K562 (cell line): ENCODE measurements around the gene MBD4. TPM values are rescaled to one million over a fixed set of nuclear protein-coding genes. Genes with fewer than 3 reads are reported as not detected.
"Not testable (repeated sequence)": the region's sequence is repeated elsewhere in the genome, so short reads cannot be mapped to it uniquely, and the experiment has no call there.

Experiments
- ATAC-seq: fragments of 200-7000 bp; cut with Tn5 transposase; 3 replicates; pipeline ENCODE4 v1.9.1; 2020; ENCODE audit warnings: moderate library complexity
- BruUV-seq: library from RNA; stranded (reverse); fragments of 400-500 nt; replicated peaks from 2 replicates; lab custom pipeline; 2021; lab: Mats Ljungman, UMichigan
- CTCF ChIA-PET: fragments of 300-600 bp; formaldehyde crosslinking; extraction: SDS; loops from one replicate; lab custom pipeline; 2021; ENCODE audit warnings: low intra/inter-chr PET ratio; lab: Yijun Ruan, JAX
- POLR2A ChIA-PET: fragments of 300-600, 350-650 bp; sonication (Branson Sonifier 250); formaldehyde crosslinking; extraction: SDS; loops from one replicate; lab custom pipeline; 2021; ENCODE audit warnings: antibody characterized with exemption, inconsistent platforms; lab: Yijun Ruan, JAX
- DNase-seq, 4 experiments: peaks; one replicate each; pipeline versions ENCODE4 v3.0.0 to v3.0.0-alpha.2; 2011 to 2018; ENCODE audit warnings: low spot score in 3 of 4, mixed read lengths in 3 of 4; ENCODE audit errors: extremely low read depth in 1 of 4
- FAIRE-seq: peaks from 2 replicates; lab custom pipeline; 2011; peaks lifted over from hg19 to GRCh38; lab: Jason Lieb, UNC
- H2AFZ ChIP-seq: 2 replicates; pipeline ENCODE4 v1.6.0; 2011; ENCODE audit warnings: low read depth, low read length, control low read depth, inconsistent platforms
- H3K27ac ChIP-seq: fragments of 200-600 bp; 3 replicates; pipeline ENCODE4 v1.8.0; 2011; ENCODE audit warnings: low read depth, mild to moderate bottlenecking, control low read depth, inconsistent platforms, low read length, moderate library complexity, mixed read lengths; ENCODE audit errors: extremely low read depth
- H3K27me3 ChIP-seq, 2 experiments: fragments of 300-600 bp in 1 of 2; 2 replicates in 1 of 2; 3 replicates in 1 of 2; pipeline versions ENCODE4 v1.6.0 to v1.8.0; 2011; ENCODE audit warnings: inconsistent platforms in 2 of 2, low read length in 2 of 2, mild to moderate bottlenecking in 1 of 2, mixed read lengths in 1 of 2, moderate library complexity in 1 of 2; ENCODE audit not compliant: control insufficient read depth in 2 of 2, insufficient read depth in 2 of 2
- H3K36me3 ChIP-seq: fragments of 300-600 bp; 3 replicates; pipeline ENCODE4 v1.8.0; 2011; ENCODE audit warnings: mild to moderate bottlenecking, low read length, inconsistent platforms; ENCODE audit not compliant: control insufficient read depth, insufficient read depth
- H3K4me1 ChIP-seq, 2 experiments: fragments of 200-600 bp in 1 of 2; replicated peaks in 1 of 2; 2 replicates in 1 of 2; 3 replicates in 1 of 2; pipeline versions ENCODE4 v1.5.1 to v1.8.0; 2011; ENCODE audit warnings: inconsistent platforms in 2 of 2, low read length in 2 of 2, mild to moderate bottlenecking in 1 of 2, mixed read lengths in 1 of 2, moderate library complexity in 1 of 2; ENCODE audit not compliant: control insufficient read depth in 2 of 2, insufficient read depth in 2 of 2
- H3K4me2 ChIP-seq: 2 replicates; pipeline ENCODE4 v1.6.1; 2011; ENCODE audit warnings: low read length, control low read depth, inconsistent platforms, mixed read lengths; ENCODE audit not compliant: insufficient read depth
- H3K4me3 ChIP-seq: fragments of 200-600 bp; sonication (generic), shearing (Covaris generic); 2 replicates; pipeline ENCODE4 v1.5.1; 2016; ENCODE audit warnings: control low read depth, inconsistent platforms
- H3K79me2 ChIP-seq: fragments of 200-600 bp; 3 replicates; pipeline ENCODE4 v1.8.0; 2011; ENCODE audit warnings: low read length, inconsistent platforms; ENCODE audit not compliant: control insufficient read depth, insufficient read depth
- H3K9ac ChIP-seq, 2 experiments: 2 replicates each; pipeline versions ENCODE4 v1.6.0 to v1.6.1; 2011; ENCODE audit warnings: low read depth in 2 of 2, low read length in 2 of 2, control low read depth in 1 of 2, inconsistent platforms in 1 of 2, mild to moderate bottlenecking in 1 of 2, mixed read lengths in 1 of 2; ENCODE audit not compliant: insufficient read depth in 1 of 2
- H3K9me1 ChIP-seq: one replicate; pipeline ENCODE4 v1.6.0; 2011; ENCODE audit warnings: inconsistent platforms, mild to moderate bottlenecking, low read length, moderate library complexity; ENCODE audit not compliant: control insufficient read depth, insufficient read depth
- H3K9me3 ChIP-seq: replicated peaks from 2 replicates; pipeline ENCODE4 v1.5.1; 2011; ENCODE audit warnings: low read depth, low read length, inconsistent platforms; ENCODE audit not compliant: control insufficient read depth, insufficient read depth
- H4K20me1 ChIP-seq: replicated peaks from 2 replicates; pipeline ENCODE4 v1.6.1; 2011; ENCODE audit warnings: low read length, inconsistent platforms, mixed read lengths; ENCODE audit not compliant: control insufficient read depth, insufficient read depth
- WGBS: fragments of 100-300 bp; shearing (Covaris generic); methylation state at CpG from one replicate; pipeline ENCODE4 v1.1.6; 2016; ENCODE audit warnings: low coverage, mixed read lengths; ENCODE audit not compliant: insufficient coverage; ENCODE audit errors: missing lambda C conversion rate; 5-methylcytosine and 5-hydroxymethylcytosine counted together
- in situ Hi-C: fragments of 300-500 bp; cut with MboI; formaldehyde crosslinking; loops from 4 replicates; pipeline ENCODE4 v1.15.0; 2018; ENCODE audit warnings: inconsistent platforms, mixed read lengths
- intact Hi-C: fragments of 100-400 bp; cut with micrococcal nuclease; formaldehyde crosslinking; loops from 2 replicates; pipeline ENCODE4 v1.14.2; 2022
- polyA plus RNA-seq, 8 experiments: library from polyadenylated mRNA; depleted of rRNA in 4 of 8; stranded (reverse) in 5 of 8; unstranded in 3 of 8; fragments of >200 nt; fragmentation: Nextera tagmentation in 2 of 8; fragmentation: Illumina TruSeq in 1 of 8; extraction: Ambion mirVana in 2 of 8; extraction: Trizol in 1 of 8; gene quantifications; 2 replicates each; pipeline versions ENCODE4 v1.2.1 to v1.2.3, GENCODE V29; 2011 to 2014; ENCODE audit warnings: inconsistent platforms in 1 of 8, missing spikeins in 1 of 8
- total RNA-seq, 7 experiments: library from RNA; depleted of rRNA in 6 of 7; stranded (reverse); fragments of >200 nt in 6 of 7; fragmentation: Illumina TruSeq in 2 of 7; extraction: Trizol in 2 of 7; gene quantifications; 2 replicates each; pipeline versions ENCODE4 v1.2.1 to v1.2.3, GENCODE V29; 2011 to 2021; ENCODE audit warnings: low replicate concordance in 1 of 7

The MBD4 gene
- total and polyA plus RNA-seq, 9 of the 15 experiments (the other 6 are each of a cell fraction or from before 2014, with no cell fraction given) = 13.3 to 63.9 (median 39.0) TPM

DNA sequence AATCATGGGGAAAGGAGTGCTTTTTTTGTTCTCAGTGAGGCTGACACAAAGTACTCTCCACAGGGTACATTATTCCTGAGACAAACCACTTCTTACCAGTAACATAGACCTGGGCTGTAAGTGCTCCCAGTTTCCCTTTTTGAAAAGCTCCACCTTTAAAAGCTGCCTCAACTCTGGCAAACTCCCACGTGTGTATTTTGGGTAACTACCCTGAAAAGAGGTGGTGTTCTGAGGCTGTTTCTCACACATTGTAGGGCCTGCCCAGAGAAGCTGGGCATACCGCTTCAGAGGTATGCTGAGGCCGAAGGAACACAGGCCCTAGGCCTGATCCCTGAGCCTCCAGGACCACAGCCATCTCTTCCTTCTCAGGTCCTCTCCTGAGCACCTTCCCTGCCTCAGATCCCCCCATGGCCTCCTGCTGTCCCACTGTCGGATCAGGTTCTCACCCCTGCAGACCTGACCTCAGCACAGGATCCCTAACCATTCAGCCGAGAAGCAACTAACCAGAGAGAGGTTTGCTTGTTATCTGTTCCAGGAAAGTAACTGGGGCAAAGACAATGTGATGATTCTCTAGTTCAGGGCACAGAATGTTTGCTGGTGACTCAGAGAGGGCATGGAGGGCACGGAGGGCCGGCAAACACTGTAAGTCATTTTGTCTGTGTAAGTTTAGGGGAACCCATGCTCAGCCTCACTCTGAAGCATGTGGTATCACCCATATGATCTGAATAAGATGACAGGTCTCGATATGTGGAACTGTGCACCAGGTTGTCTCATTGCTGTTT, 47.5 kb downstream of the MBD4 start:
- FAIRE-seq, H3K4me1 ChIP-seq, BruUV-seq, POLR2A ChIA-PET, ATAC-seq, intact Hi-C loops, DNase-seq, H3K9ac ChIP-seq, H3K27ac ChIP-seq, H4K20me1 ChIP-seq, H3K4me3 ChIP-seq, CTCF ChIA-PET, H2AFZ ChIP-seq, H3K9me1 ChIP-seq, H3K27me3 ChIP-seq, H3K9me3 ChIP-seq, H3K4me2 ChIP-seq: not testable (repeated sequence)
- Histone ChIP-seq H3K79me2 (peaks cover 23% of the 10 kb centered on the region), H3K36me3 (peaks cover 66% of the 10 kb centered on the region; the same call in 2 of the 3 replicates)
- 100% methylated on average over 3 of the region's 8 CpGs for WGBS
- in situ Hi-C loops = loop anchor here (25.0 kb wide), 1 partner anchor 420 kb away; no protein-coding TSS in a partner anchor

DNA sequence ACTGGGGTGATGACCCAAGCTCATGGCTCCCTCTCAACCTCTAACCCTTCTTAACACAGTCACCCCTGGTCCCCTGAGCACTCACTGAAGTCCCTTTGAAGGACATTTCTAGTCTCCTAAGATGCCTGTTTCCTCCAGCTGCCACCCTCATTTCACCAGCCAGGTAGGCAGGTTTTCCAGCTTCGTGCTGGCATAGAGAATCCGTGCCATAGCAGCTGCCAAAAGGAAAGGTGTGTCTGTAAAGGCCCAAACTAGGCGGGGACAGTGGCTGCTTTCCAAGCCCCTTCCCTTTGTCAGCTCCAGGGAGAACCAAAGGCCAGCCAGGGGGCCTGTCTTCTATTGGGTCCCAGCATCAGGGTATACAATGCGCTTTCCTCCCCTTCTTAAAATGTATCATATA, 48.2 kb downstream of the MBD4 start:
- WGBS = 97% methylated on average over 3 of the region's 4 CpGs
- DNase-seq, H3K4me1 ChIP-seq, H3K4me3 ChIP-seq, intact Hi-C loops, H3K9me1 ChIP-seq, CTCF ChIA-PET, H3K9me3 ChIP-seq, H2AFZ ChIP-seq, H4K20me1 ChIP-seq, H3K9ac ChIP-seq, ATAC-seq, FAIRE-seq, H3K27ac ChIP-seq, BruUV-seq, H3K27me3 ChIP-seq, H3K4me2 ChIP-seq: not testable (repeated sequence)
- peaks cover 16% of the 10 kb centered on the region for H3K79me2 ChIP-seq
- POLR2A ChIA-PET = interaction anchor here (0.7 kb wide), 1 partner anchor 514 kb away, joined by 3 read pairs; no protein-coding TSS in a partner anchor
- peaks cover 66% of the 10 kb centered on the region; the same call in 2 of the 3 replicates for H3K36me3 ChIP-seq
- in situ Hi-C loops = loop anchor here (25.0 kb wide), 1 partner anchor 421 kb away; no protein-coding TSS in a partner anchor
